Esophagus muscularis mucosa (tissue), 4 donors: ENCODE results near the gene CST7.

Experiments
- EP300 ChIP-seq: sonication (generic); formaldehyde crosslinking; IDR thresholded peaks from one replicate; pipeline ENCODE4 v1.6.1; 2017; ENCODE audit warnings: antibody characterized with exemption
- POLR2A ChIP-seq: fragments of 450-650 bp; IDR thresholded peaks from one replicate; pipeline ENCODE4 v1.6.1; 2017; ENCODE audit warnings: antibody characterized with exemption, moderate library complexity, mild to moderate bottlenecking, low read depth
- TF ChIP-seq, protein P1 (sequence below), 3 experiments: fragments of 200-600 bp in 2 of 3; fragments of 450-650 bp in 1 of 3; sonication (generic) in 2 of 3; IDR thresholded peaks; one replicate each; pipeline ENCODE4 v1.5.1; 2017 to 2019; ENCODE audit warnings: antibody characterized with exemption in 3 of 3, mild to moderate bottlenecking in 2 of 3, moderate library complexity in 1 of 3

DNA sequence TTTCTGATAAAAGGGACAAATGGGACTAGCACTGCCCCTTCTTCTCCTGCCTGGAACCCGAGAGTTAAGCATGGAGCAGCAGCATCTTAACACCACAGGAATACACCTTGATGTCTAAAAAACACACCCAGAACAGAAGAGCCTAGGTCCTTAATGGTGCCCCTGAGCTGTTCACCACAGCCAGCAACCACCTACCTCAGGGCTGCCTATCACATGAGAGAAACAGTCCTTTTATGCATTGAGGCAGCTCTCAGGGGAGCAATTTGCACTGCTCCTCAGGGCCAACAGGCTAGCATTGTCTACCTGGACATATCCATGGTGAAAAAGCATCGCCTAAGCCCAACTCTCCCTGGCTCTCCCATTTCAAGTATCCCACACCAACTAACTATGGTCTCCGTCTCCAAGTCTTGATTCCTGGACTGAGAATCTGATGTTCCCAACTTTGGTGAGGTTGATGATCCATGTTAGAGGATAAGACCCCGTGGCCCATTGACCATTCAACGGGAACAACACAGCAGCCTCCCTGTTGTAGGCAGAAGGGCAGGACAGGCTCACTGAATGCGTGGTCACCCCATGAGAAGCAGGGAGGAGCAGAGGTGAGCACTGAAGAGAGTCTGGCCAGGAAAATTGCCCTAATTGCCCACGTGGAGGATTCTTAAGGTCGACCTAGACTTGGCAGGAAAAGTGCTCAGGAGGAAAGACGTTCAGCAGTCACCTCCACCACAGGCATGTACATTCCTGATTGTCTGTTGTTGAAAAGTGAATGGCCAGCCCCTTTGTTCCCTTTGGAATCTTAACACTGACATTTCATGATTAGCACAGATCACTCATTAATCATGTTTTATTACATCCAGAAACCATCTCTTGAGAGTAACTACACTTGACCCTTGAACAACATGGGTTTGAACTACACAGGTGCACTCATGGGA is 47.6 kb downstream of the CST7 start:
- TF ChIP-seq, protein P1, sequence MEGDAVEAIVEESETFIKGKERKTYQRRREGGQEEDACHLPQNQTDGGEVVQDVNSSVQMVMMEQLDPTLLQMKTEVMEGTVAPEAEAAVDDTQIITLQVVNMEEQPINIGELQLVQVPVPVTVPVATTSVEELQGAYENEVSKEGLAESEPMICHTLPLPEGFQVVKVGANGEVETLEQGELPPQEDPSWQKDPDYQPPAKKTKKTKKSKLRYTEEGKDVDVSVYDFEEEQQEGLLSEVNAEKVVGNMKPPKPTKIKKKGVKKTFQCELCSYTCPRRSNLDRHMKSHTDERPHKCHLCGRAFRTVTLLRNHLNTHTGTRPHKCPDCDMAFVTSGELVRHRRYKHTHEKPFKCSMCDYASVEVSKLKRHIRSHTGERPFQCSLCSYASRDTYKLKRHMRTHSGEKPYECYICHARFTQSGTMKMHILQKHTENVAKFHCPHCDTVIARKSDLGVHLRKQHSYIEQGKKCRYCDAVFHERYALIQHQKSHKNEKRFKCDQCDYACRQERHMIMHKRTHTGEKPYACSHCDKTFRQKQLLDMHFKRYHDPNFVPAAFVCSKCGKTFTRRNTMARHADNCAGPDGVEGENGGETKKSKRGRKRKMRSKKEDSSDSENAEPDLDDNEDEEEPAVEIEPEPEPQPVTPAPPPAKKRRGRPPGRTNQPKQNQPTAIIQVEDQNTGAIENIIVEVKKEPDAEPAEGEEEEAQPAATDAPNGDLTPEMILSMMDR (IDR thresholded peaks at IDR 0.05): no peak
- TF ChIP-seq POLR2A (no peak), EP300 (no peak)
